Heart left ventricle (tissue), 13 donors: ENCODE data around the gene ORC4.

Source experiments
- CTCF ChIP-seq, 12 donors: fragments of 200-600 bp; sonication (generic) in 4 of 12; IDR thresholded peaks; one replicate each; pipeline versions ENCODE4 v1.5.0 to v1.8.0; 2018 to 2022; ENCODE audit warnings: antibody characterized with exemption in 12 of 12, mild to moderate bottlenecking in 5 of 12
- POLR2A ChIP-seq, 2 donors: fragments of 450-650 bp; IDR thresholded peaks; one replicate each; pipeline ENCODE4 v1.6.1; 2017; ENCODE audit warnings: antibody characterized with exemption in 2 of 2, mild to moderate bottlenecking in 2 of 2, moderate library complexity in 2 of 2
- donor health status: ischemic (EF 13 %, LVEDD 7.1; RV severe dilation, severe dysfunction).
- donor health status: DM: no; HTN: yes; CAD: no.
- donor health status: DM: no; HTN: no; CAD: no.
- donor health status: ischemic (EF 25% LVEDD 6.9; RV normal size, moderate dysfunction).
- donor health status: ischemic (EF 25% LVEDD 5.7; RV mildly dilated, moderate dysfunction).
- donor health status: ischemic (EF 35%, LVEDD 5.7; RV mildly dilated, moderate dysfunction).
- donor health status: nonischemic (EF 11% LVEDD 7.7; RV severe dilation, severe dysfunction).
- donor health status: DM: yes; HTN: yes; CAD: no.
- donor health status: PGD.
- donor health status: ischemic (EF 29% LVEDD 5.4; RV normal size, mild dysfunction).
- donor health status: nonischemic (EF 23%, LVEDD 6.1; RV moderate dilation, normal function).

GRCh38 chr2:147916723-147917122 is 103.8 kb downstream of the ORC4 start:
- TF ChIP-seq CTCF (IDR thresholded peaks at IDR 0.05) (no peak), POLR2A (IDR thresholded peaks at IDR 0.05) (no peak)
